PC-3 (cell line): ENCODE measurements around the gene C1orf116. TPM values are rescaled to one million over a fixed set of nuclear protein-coding genes. Genes with fewer than 3 reads are reported as not detected.

Experiments used
- ATAC-seq: fragments of 200-7000 bp; cut with Tn5 transposase; 2 replicates; pipeline ENCODE4 v1.9.1; 2020; ENCODE audit warnings: mild to moderate bottlenecking, moderate library complexity
- BruUV-seq: library from RNA; stranded (reverse); fragments of 400-500 nt; replicated peaks from 2 replicates; lab custom pipeline; 2021; lab: Mats Ljungman, UMichigan
- CTCF ChIA-PET: fragments of 300-600 bp; sonication (Branson Sonifier 250); formaldehyde crosslinking; loops from one replicate; lab custom pipeline; 2022; ENCODE audit warnings: antibody characterized with exemption; lab: Charles Lee
- POLR2A ChIA-PET: fragments of 300-600 bp; sonication (Branson Sonifier 250); formaldehyde crosslinking; loops from one replicate; lab custom pipeline; 2022; ENCODE audit warnings: antibody characterized with exemption; ENCODE audit not compliant: unreplicated experiment; lab: Charles Lee
- DNase-seq: peaks from one replicate; pipeline ENCODE4 v3.0.0-alpha.2; 2015
- H2AFZ ChIP-seq: fragments of 300-600 bp; sonication (generic); 2 replicates; pipeline ENCODE4 v1.6.0; 2016; ENCODE audit warnings: antibody characterized with exemption, low read length
- H3F3A ChIP-seq: fragments of 300-600 bp; sonication (generic); one replicate; pipeline ENCODE4 v1.6.0; 2017; ENCODE audit warnings: antibody characterized with exemption, low read length, control low read depth, mild to moderate bottlenecking; ENCODE audit not compliant: unreplicated experiment
- H3K27ac ChIP-seq: fragments of 300-600 bp; sonication (generic); 2 replicates; pipeline ENCODE4 v1.5.1; 2016; ENCODE audit warnings: mild to moderate bottlenecking, low read length
- H3K27me3 ChIP-seq: fragments of 300-600 bp; sonication (generic); 2 replicates; pipeline ENCODE4 v1.6.1; 2016; ENCODE audit warnings: low read length, mixed read lengths
- H3K36me3 ChIP-seq: fragments of 300-600 bp; sonication (generic); 2 replicates; pipeline ENCODE4 v1.6.1; 2016; ENCODE audit warnings: low read depth, mixed run types, low read length, mixed read lengths
- H3K4me1 ChIP-seq: fragments of 300-600 bp; sonication (generic); 2 replicates; pipeline ENCODE4 v1.5.1; 2016; ENCODE audit warnings: low read length; ENCODE audit not compliant: insufficient read depth
- H3K4me2 ChIP-seq: fragments of 300-600 bp; sonication (generic); 2 replicates; pipeline ENCODE4 v1.6.0; 2016; ENCODE audit warnings: low read length
- H3K4me3 ChIP-seq: fragments of 300-600 bp; sonication (generic); 2 replicates; pipeline ENCODE4 v1.5.1; 2016; ENCODE audit warnings: mild to moderate bottlenecking, low read length, mixed read lengths
- H3K79me2 ChIP-seq: fragments of 300-600 bp; sonication (generic); 2 replicates; pipeline ENCODE4 v1.6.1; 2017; ENCODE audit warnings: low read length, mixed read lengths
- H3K9ac ChIP-seq: fragments of 300-600 bp; sonication (generic); 2 replicates; pipeline ENCODE4 v1.6.0; 2016; ENCODE audit warnings: mild to moderate bottlenecking, low read length
- H3K9me2 ChIP-seq: fragments of 300-600 bp; sonication (generic); replicated peaks from 2 replicates; pipeline ENCODE4 v1.6.1; 2016; ENCODE audit warnings: mixed run types, low read length, mixed read lengths
- H3K9me3 ChIP-seq: fragments of 300-600 bp; sonication (generic); 2 replicates; pipeline ENCODE4 v1.6.1; 2016; ENCODE audit warnings: low read length, mixed read lengths
- H4K20me1 ChIP-seq: fragments of 300-600 bp; sonication (generic); 2 replicates; pipeline ENCODE4 v1.6.1; 2016; ENCODE audit warnings: low read length, mixed read lengths
- CTCF ChIP-seq: fragments of 300-600 bp; sonication (generic); conservative IDR thresholded peaks from 2 replicates; pipeline ENCODE4 v1.5.1; 2017; ENCODE audit warnings: antibody characterized with exemption, low read depth, mild to moderate bottlenecking, low read length
- EZH2 ChIP-seq: fragments of 300-600 bp; sonication (generic); IDR thresholded peaks from one replicate; pipeline ENCODE4 v1.6.1; 2017; ENCODE audit warnings: antibody characterized with exemption, mild to moderate bottlenecking, low read length; ENCODE audit not compliant: unreplicated experiment
- EZH2phosphoT487 ChIP-seq: fragments of 300-600 bp; sonication (generic); IDR thresholded peaks from 2 replicates; pipeline ENCODE4 v1.6.1; 2018; ENCODE audit warnings: mild to moderate bottlenecking, antibody characterized with exemption, low read length, borderline replicate concordance
- intact Hi-C: fragments of 100-400 bp; cut with micrococcal nuclease; formaldehyde crosslinking; loops from 2 replicates; pipeline ENCODE4 v1.9.0; 2023
- total RNA-seq: library from RNA; depleted of rRNA; stranded (reverse); fragments of >200 nt; gene quantifications from 2 replicates; pipeline ENCODE4 v1.2.3, GENCODE V29; 2014

The C1orf116 gene
- total RNA-seq, 1 experiment from 2014 or later: 34.9 TPM

GRCh38 chr1:207027921-207028320 lies 4.6 kb downstream of the C1orf116 start:
- H3K27ac ChIP-seq: peak overlapping the region; percentile 95
- TF ChIP-seq CTCF (no peak), EZH2phosphoT487 (no peak), EZH2 (no peak)
- H3K36me3 ChIP-seq: peaks cover 26% of the 10 kb centered on the region
- peak overlapping the region; percentile 85 for H3K9ac ChIP-seq
- no peaks in the 10 kb centered on the region for H4K20me1 ChIP-seq
- peak overlapping the region; percentile 17; the same call in 1 of the 2 replicates for H3K4me3 ChIP-seq
- intact Hi-C loops: loop anchor here (1.0 to 10.0 kb wide), 3 partner anchors 10 to 294 kb away; partner anchors contain the start of gene CD55
- H3K79me2 ChIP-seq: peaks cover 83% of the 10 kb centered on the region
- no peaks in the 10 kb centered on the region for H3K27me3 ChIP-seq
- H3K4me1 ChIP-seq: peaks cover 96% of the 10 kb centered on the region
- H2AFZ ChIP-seq: no peak overlapping the region
- ATAC-seq (no peak), DNase-seq (peak; percentile 40)
- H3K9me2 ChIP-seq: no peaks in the 10 kb centered on the region
- no peaks in the 10 kb centered on the region for H3K9me3 ChIP-seq
- no TSS peak for BruUV-seq
- ChIA-PET POLR2A (interaction anchor here (0.8 to 6.3 kb wide), 4 partner anchors 10 to 26 kb away, joined by 3 to 81 read pairs (median 4); partner anchors contain the start of gene PFKFB2), CTCF (interaction anchor here (0.6 to 0.7 kb wide), 3 partner anchors 19 to 378 kb away, joined by 3 to 6 read pairs (median 5); no protein-coding TSS in a partner anchor)
- H3K4me2 ChIP-seq: peak overlapping the region; percentile 89
- H3F3A ChIP-seq: peaks cover 31% of the 10 kb centered on the region

DNA sequence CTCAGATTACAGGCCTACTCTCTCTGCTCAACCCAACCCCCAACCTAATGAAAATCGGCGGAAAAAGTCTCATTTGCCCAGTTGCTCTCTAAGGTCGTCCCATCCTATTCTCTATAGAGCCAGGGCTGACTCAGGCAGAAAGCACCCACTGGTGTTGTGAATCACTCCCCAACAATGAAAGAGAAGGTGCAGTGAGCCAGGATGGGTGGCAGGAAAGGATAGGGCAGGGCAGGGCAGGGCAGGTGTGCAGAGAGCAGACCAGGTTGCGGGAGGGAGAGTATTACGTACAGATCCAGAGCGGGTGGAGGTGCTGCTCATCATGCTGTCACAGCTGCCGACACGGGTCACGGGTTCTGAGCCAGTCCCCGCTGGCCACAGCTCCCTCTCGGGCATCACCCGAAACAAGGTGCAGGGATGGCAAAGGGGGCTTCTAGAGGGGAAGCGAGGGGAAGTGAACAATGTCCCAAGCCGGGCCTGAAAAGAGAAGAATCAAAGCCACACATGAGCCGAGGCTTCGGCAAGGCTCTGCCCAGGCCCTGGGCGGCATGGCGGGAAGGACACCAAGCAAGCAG lies 5.3 kb downstream of the C1orf116 start:
- Histone ChIP-seq H3K9ac (peak overlapping the region; percentile 85), H2AFZ (no peak overlapping the region), H4K20me1 (no peaks in the 10 kb centered on the region), H3K9me3 (no peaks in the 10 kb centered on the region), H3K4me1 (peaks cover 98% of the 10 kb centered on the region), H3K9me2 (no peaks in the 10 kb centered on the region), H3K27ac (peak overlapping the region; percentile 95), H3K79me2 (peaks cover 86% of the 10 kb centered on the region), H3F3A (peaks cover 30% of the 10 kb centered on the region), H3K4me3 (peak overlapping the region; percentile 17; the same call in 1 of the 2 replicates), H3K4me2 (peak overlapping the region; percentile 89), H3K27me3 (no peaks in the 10 kb centered on the region), H3K36me3 (peaks cover 32% of the 10 kb centered on the region)
- TF ChIP-seq EZH2phosphoT487 (no peak), EZH2 (no peak), CTCF (no peak)
- BruUV-seq: no TSS peak
- ATAC-seq (peak; percentile 73), DNase-seq (peak; percentile 100)
- CTCF ChIA-PET: interaction anchor here (0.6 to 1.6 kb wide), 4 partner anchors 20 to 378 kb away, joined by 3 to 6 read pairs (median 6); no protein-coding TSS in a partner anchor
- POLR2A ChIA-PET: interaction anchor here (0.6 to 6.3 kb wide), 6 partner anchors 9 to 26 kb away, joined by 3 to 81 read pairs (median 6); partner anchors contain the start of gene PFKFB2
- intact Hi-C loops: loop anchor here (1.0 to 10.0 kb wide), 3 partner anchors 9 to 295 kb away; partner anchors contain the start of gene CD55
